GM23338 (cell line): ENCODE results near the gene MYOM3. TPM values are rescaled to one million over a fixed set of nuclear protein-coding genes. Genes with fewer than 3 reads are reported as not detected.

Experiments
- ATAC-seq: fragments of 200-7000 bp; cut with Tn5 transposase; 3 replicates; pipeline ENCODE4 v1.9.1; 2020
- DNase-seq: peaks from one replicate; pipeline ENCODE4 v3.0.0-alpha.2; 2015; ENCODE audit warnings: low spot score
- H2AFZ ChIP-seq: fragments of 200-600 bp; sonication (generic); 2 replicates; pipeline ENCODE4 v1.8.0; 2016; ENCODE audit warnings: antibody characterized with exemption, mild to moderate bottlenecking, moderate library complexity
- H3F3A ChIP-seq: fragments of 200-600 bp; sonication (generic); replicated peaks from 2 replicates; pipeline ENCODE4 v1.8.0; 2017; ENCODE audit warnings: antibody characterized with exemption, mixed run types, low read depth
- H3K27ac ChIP-seq: fragments of 200-600 bp; sonication (generic); 2 replicates; pipeline ENCODE4 v1.6.1; 2016; ENCODE audit warnings: low read depth
- H3K27me3 ChIP-seq: fragments of 200-600 bp; sonication (generic); 2 replicates; pipeline ENCODE4 v1.8.0; 2016; ENCODE audit warnings: mild to moderate bottlenecking, mixed run types, moderate library complexity; ENCODE audit not compliant: insufficient read depth
- H3K36me3 ChIP-seq: fragments of 200-600 bp; sonication (generic); 2 replicates; pipeline ENCODE4 v1.8.0; 2016; ENCODE audit warnings: mild to moderate bottlenecking; ENCODE audit not compliant: insufficient read depth
- H3K4me1 ChIP-seq: fragments of 200-600 bp; sonication (generic); 2 replicates; pipeline ENCODE4 v1.8.0; 2016; ENCODE audit warnings: mild to moderate bottlenecking, moderate library complexity; ENCODE audit not compliant: insufficient read depth
- H3K4me2 ChIP-seq: fragments of 200-600 bp; sonication (generic); 2 replicates; pipeline ENCODE4 v1.7.1; 2017; ENCODE audit warnings: mixed run types
- H3K4me3 ChIP-seq: fragments of 200-600 bp; sonication (generic); 2 replicates; pipeline ENCODE4 v1.6.1; 2016; ENCODE audit warnings: mixed run types
- H3K79me2 ChIP-seq: fragments of 200-600 bp; sonication (generic); replicated peaks from 2 replicates; pipeline ENCODE4 v1.8.0; 2017; ENCODE audit warnings: mild to moderate bottlenecking; ENCODE audit not compliant: insufficient read depth
- H3K9me2 ChIP-seq: fragments of 200-600 bp; sonication (generic); 2 replicates; pipeline ENCODE4 v1.8.0; 2017; ENCODE audit not compliant: insufficient read depth
- H4K20me1 ChIP-seq: fragments of 200-600 bp; sonication (generic); replicated peaks from 2 replicates; pipeline ENCODE4 v1.8.0; 2017; ENCODE audit warnings: mild to moderate bottlenecking; ENCODE audit not compliant: insufficient read depth
- H3K27ac Mint-ChIP-seq: 2 replicates; pipeline ENCODE4 v1.8.0; 2020; ENCODE audit warnings: inconsistent platforms, mild to moderate bottlenecking, moderate library complexity, mixed read lengths
- H3K27me3 Mint-ChIP-seq: 3 replicates; pipeline ENCODE4 v1.8.0; 2022; ENCODE audit warnings: low read depth, mild to moderate bottlenecking, moderate library complexity, mixed read lengths, inconsistent platforms; ENCODE audit not compliant: insufficient read depth, poor library complexity
- H3K36me3 Mint-ChIP-seq: 3 replicates; pipeline ENCODE4 v1.8.0; 2021; ENCODE audit warnings: low read depth, mild to moderate bottlenecking, inconsistent platforms, moderate library complexity, mixed read lengths
- H3K4me1 Mint-ChIP-seq: 3 replicates; pipeline ENCODE4 v1.8.0; 2020; ENCODE audit warnings: mild to moderate bottlenecking, inconsistent platforms, mixed read lengths
- H3K4me3 Mint-ChIP-seq: 3 replicates; pipeline ENCODE4 v1.8.0; 2021; ENCODE audit warnings: moderate library complexity, mild to moderate bottlenecking, inconsistent platforms, mixed read lengths
- H3K9me3 Mint-ChIP-seq: 3 replicates; pipeline ENCODE4 v1.8.0; 2020; ENCODE audit warnings: moderate library complexity, mild to moderate bottlenecking, inconsistent platforms, mixed read lengths
- CREB1 ChIP-seq: fragments of 250-450 bp; sonication (Bioruptor Pico); IDR thresholded peaks from 2 replicates; pipeline ENCODE4 v1.5.0; 2020; ENCODE audit warnings: low read depth, mild to moderate bottlenecking, moderate library complexity
- CTCF ChIP-seq, 2 experiments: fragments of 200-600 bp in 1 of 2; sonication (generic) in 1 of 2; conservative IDR thresholded peaks; 2 replicates each; pipeline versions ENCODE4 v1.5.1 to v1.6.1; 2016 to 2017; ENCODE audit warnings: antibody characterized with exemption in 2 of 2, low read depth in 2 of 2, mild to moderate bottlenecking in 2 of 2, moderate library complexity in 1 of 2
- ETS1 ChIP-seq: IDR thresholded peaks from 2 replicates; pipeline ENCODE4 v1.6.1; 2016; ENCODE audit warnings: antibody characterized with exemption
- EZH2 ChIP-seq: fragments of 200-600 bp; sonication (generic); IDR thresholded peaks from one replicate; pipeline ENCODE4 v1.8.0; 2017; ENCODE audit warnings: antibody characterized with exemption, mild to moderate bottlenecking, low read depth; ENCODE audit not compliant: unreplicated experiment
- EZH2phosphoT487 ChIP-seq: fragments of 200-600 bp; sonication (generic); IDR thresholded peaks from one replicate; pipeline ENCODE4 v1.8.1; 2018; ENCODE audit warnings: antibody characterized with exemption; ENCODE audit not compliant: unreplicated experiment
- JUNB ChIP-seq: IDR thresholded peaks from one replicate; pipeline ENCODE4 v1.6.1; 2016; ENCODE audit warnings: antibody characterized with exemption; ENCODE audit not compliant: unreplicated experiment
- NANOG ChIP-seq: IDR thresholded peaks from 2 replicates; pipeline ENCODE4 v1.6.1; 2016; ENCODE audit warnings: antibody characterized with exemption, borderline replicate concordance
- REST ChIP-seq: IDR thresholded peaks from one replicate; pipeline ENCODE4 v1.6.1; 2018; ENCODE audit warnings: antibody characterized with exemption; ENCODE audit not compliant: unreplicated experiment
- STAT1 ChIP-seq: IDR thresholded peaks from one replicate; pipeline ENCODE4 v1.6.1; 2016; ENCODE audit warnings: antibody characterized with exemption; ENCODE audit not compliant: unreplicated experiment
- ZNF114 ChIP-seq: fragments of 250-450 bp; sonication (Bioruptor Pico); IDR thresholded peaks from 2 replicates; pipeline ENCODE4 v1.5.0; 2020; ENCODE audit warnings: mild to moderate bottlenecking, moderate library complexity
- ZNF331 ChIP-seq: fragments of 250-450 bp; sonication (Bioruptor Pico); IDR thresholded peaks from 2 replicates; pipeline ENCODE4 v1.5.0; 2020; ENCODE audit warnings: low read depth, mild to moderate bottlenecking, moderate library complexity
- polyA plus RNA-seq: library from polyadenylated mRNA; unstranded; fragments of >200 nt; fragmentation: Nextera tagmentation; extraction: Ambion mirVana; gene quantifications from 2 replicates; pipeline ENCODE4 v1.2.1, GENCODE V29; 2016
- total RNA-seq: library from RNA; depleted of rRNA; stranded (reverse); fragments of >200 nt; shearing (Covaris generic); gene quantifications from 2 replicates; pipeline ENCODE4 v1.2.3, GENCODE V29; 2014

Gene MYOM3
- total and polyA plus RNA-seq, 2 experiments from 2014 or later, result not detected

GRCh38 chr1:24127134-24127800, 15.3 kb upstream of the MYOM3 start (continued):
- TF ChIP-seq ETS1 (no peak), EZH2 (no peak), REST (no peak), CTCF (conservative IDR thresholded peaks at IDR 0.05; ENCODE audit: low read depth in 2 of 2) (no peak), EZH2phosphoT487 (no peak)

GRCh38 chr1:24126672-24127023, 14.7 kb upstream of the MYOM3 start:
- H3K27ac ChIP-seq, result no peak overlapping the region
- no peaks in the 10 kb centered on the region for H4K20me1 ChIP-seq
- H3K27me3 ChIP-seq, result no peaks in the 10 kb centered on the region
- H3K4me2 ChIP-seq, result no peak overlapping the region
- H3K4me1 ChIP-seq, result no peaks in the 10 kb centered on the region
- Mint-ChIP-seq H3K9me3 (peaks cover 14% of the 10 kb centered on the region; the same call in 2 of the 3 replicates), H3K27ac (no peak overlapping the region), H3K4me1 (peaks cover 10% of the 10 kb centered on the region), H3K4me3 (no peak overlapping the region), H3K27me3 (peaks cover 2% of the 10 kb centered on the region), H3K36me3 (peaks cover 8% of the 10 kb centered on the region; the same call in 1 of the 3 replicates)
- H2AFZ ChIP-seq, result no peak overlapping the region
- no peak for ATAC-seq
- H3K79me2 ChIP-seq, result no peaks in the 10 kb centered on the region
- DNase-seq, result no peak
- no peaks in the 10 kb centered on the region for H3K36me3 ChIP-seq
- no peak overlapping the region for H3K4me3 ChIP-seq
- no peaks in the 10 kb centered on the region for H3K9me2 ChIP-seq
- no peaks in the 10 kb centered on the region for H3F3A ChIP-seq
- TF ChIP-seq STAT1 (no peak), ETS1 (no peak), JUNB (no peak), ZNF331 (CRISPR knock-in tag) (no peak), NANOG (no peak), CREB1 (CRISPR knock-in tag) (no peak), ZNF114 (CRISPR knock-in tag) (no peak)
